H1 (cell line): ENCODE measurements around the gene ITGB4. TPM values are rescaled to one million over a fixed set of nuclear protein-coding genes. Genes with fewer than 3 reads are reported as not detected.

Experiments used
- CTCF ChIA-PET: fragments of 300-600 bp; sonication (Branson Sonifier 250); formaldehyde crosslinking; loops from one replicate; lab custom pipeline; 2021; ENCODE audit not compliant: partially characterized antibody; lab: Charles Lee
- POLR2A ChIA-PET: fragments of 300-600 bp; sonication (Branson Sonifier 250); formaldehyde crosslinking; loops from one replicate; lab custom pipeline; 2021; ENCODE audit warnings: inconsistent platforms; ENCODE audit not compliant: partially characterized antibody; lab: Charles Lee
- DNase-seq, 2 experiments: peaks; one replicate each; pipeline versions ENCODE4 v3.0.0 to v3.0.0-alpha.2; 2010 to 2022; ENCODE audit warnings: low spot score in 2 of 2, low read depth in 1 of 2, mixed read lengths in 1 of 2
- FAIRE-seq: peaks from 2 replicates; lab custom pipeline; 2011; peaks lifted over from hg19 to GRCh38; lab: Jason Lieb, UNC
- H2AFZ ChIP-seq: 2 replicates; pipeline ENCODE4 v1.8.1; 2012; ENCODE audit warnings: low read length, inconsistent platforms
- H2AK5ac ChIP-seq: 2 replicates; pipeline ENCODE4 v1.6.1; 2013; ENCODE audit warnings: low read depth, low read length
- H2BK120ac ChIP-seq: replicated peaks from 2 replicates; pipeline ENCODE3; 2013; ENCODE audit warnings: low read depth, low read length, inconsistent platforms
- H2BK12ac ChIP-seq: 2 replicates; pipeline ENCODE4 v1.6.1; 2013; ENCODE audit warnings: low read depth, low read length
- H2BK15ac ChIP-seq: 2 replicates; pipeline ENCODE4 v1.6.1; 2013; ENCODE audit warnings: low read length
- H2BK20ac ChIP-seq: 2 replicates; pipeline ENCODE4 v1.6.1; 2013; ENCODE audit warnings: low read length
- H2BK5ac ChIP-seq: 2 replicates; pipeline ENCODE4 v1.6.1; 2013; ENCODE audit warnings: low read depth, low read length
- H3K14ac ChIP-seq: 2 replicates; pipeline ENCODE4 v1.6.1; 2013; ENCODE audit warnings: inconsistent platforms; ENCODE audit not compliant: insufficient read length
- H3K18ac ChIP-seq: 2 replicates; pipeline ENCODE4 v1.6.1; 2013; ENCODE audit warnings: low read length; ENCODE audit errors: extremely low read depth
- H3K23ac ChIP-seq: 2 replicates; pipeline ENCODE4 v1.6.1; 2013; ENCODE audit warnings: inconsistent platforms; ENCODE audit not compliant: insufficient read length
- H3K23me2 ChIP-seq: 2 replicates; pipeline ENCODE4 v1.6.1; 2013; ENCODE audit warnings: low read depth, low read length
- H3K27ac ChIP-seq: 2 replicates; pipeline ENCODE4 v1.6.1; 2011; ENCODE audit warnings: low read depth, low read length, inconsistent platforms
- H3K27me3 ChIP-seq, 4 experiments: replicated peaks in 1 of 4; 1 replicate in 1 of 4; 2 replicates in 3 of 4; pipeline versions ENCODE4 v1.6.1 to v1.8.1; 2011 to 2013; ENCODE audit warnings: low read length in 3 of 4, mild to moderate bottlenecking in 3 of 4, inconsistent platforms in 2 of 4, mixed read lengths in 2 of 4, moderate library complexity in 1 of 4; ENCODE audit not compliant: control insufficient read depth in 3 of 4, insufficient read depth in 3 of 4; ENCODE audit errors: extremely low read depth in 1 of 4
- H3K36me3 ChIP-seq, 4 experiments: 2 replicates each; pipeline versions ENCODE4 v1.6.1 to v1.8.1; 2011 to 2013; ENCODE audit warnings: mild to moderate bottlenecking in 4 of 4, low read length in 3 of 4, moderate library complexity in 2 of 4, control low read depth in 1 of 4, inconsistent platforms in 1 of 4; ENCODE audit not compliant: insufficient read depth in 4 of 4, control insufficient read depth in 2 of 4
- H3K4ac ChIP-seq: replicated peaks from 2 replicates; pipeline ENCODE3; 2013; ENCODE audit warnings: low read length, low read depth, mixed read lengths, inconsistent platforms; ENCODE audit not compliant: insufficient read length
- H3K4me1 ChIP-seq, 4 experiments: replicated peaks in 1 of 4; 1 replicate in 1 of 4; 2 replicates in 3 of 4; pipeline versions ENCODE4 v1.6.1 to v1.8.1; 2011 to 2013; ENCODE audit warnings: low read length in 3 of 4, inconsistent platforms in 2 of 4, mixed read lengths in 1 of 4; ENCODE audit not compliant: insufficient read depth in 4 of 4, control insufficient read depth in 3 of 4
- H3K4me2 ChIP-seq, 2 experiments: 2 replicates each; pipeline versions ENCODE4 v1.6.1 to v1.8.1; 2011 to 2013; ENCODE audit warnings: low read depth in 2 of 2, low read length in 2 of 2, control low read depth in 1 of 2, inconsistent platforms in 1 of 2, mild to moderate bottlenecking in 1 of 2; ENCODE audit not compliant: insufficient read depth in 1 of 2
- H3K4me3 ChIP-seq, 4 experiments: fragments of 200-600, 300-600 bp in 1 of 4; sonication (generic), shearing (Covaris generic), sonication (Bioruptor Twin) in 1 of 4; 2 replicates each; pipeline versions ENCODE4 v1.5.1 to v1.8.1; 2011 to 2016; ENCODE audit warnings: low read length in 4 of 4, low read depth in 3 of 4, control low read depth in 2 of 4, inconsistent platforms in 2 of 4, mild to moderate bottlenecking in 2 of 4, mixed read lengths in 1 of 4, moderate library complexity in 1 of 4; ENCODE audit not compliant: insufficient read depth in 2 of 4; ENCODE audit errors: extremely low read depth in 1 of 4
- H3K56ac ChIP-seq: replicated peaks from 2 replicates; pipeline ENCODE3; 2013; ENCODE audit warnings: low read depth, mild to moderate bottlenecking, mixed read lengths, low read length, inconsistent platforms; ENCODE audit not compliant: insufficient read length
- H3K79me1 ChIP-seq: 2 replicates; pipeline ENCODE4 v1.6.1; 2013; ENCODE audit warnings: low read depth, low read length, control low read depth
- H3K79me2 ChIP-seq, 2 experiments: 2 replicates each; pipeline versions ENCODE4 v1.6.1 to v1.8.1; 2012 to 2013; ENCODE audit warnings: low read length in 2 of 2, mild to moderate bottlenecking in 2 of 2, inconsistent platforms in 1 of 2; ENCODE audit not compliant: insufficient read depth in 2 of 2, control insufficient read depth in 1 of 2
- H3K9ac ChIP-seq, 4 experiments: replicated peaks in 1 of 4; 1 replicate in 1 of 4; 2 replicates in 3 of 4; pipeline versions ENCODE4 v1.6.1 to v1.8.1; 2011 to 2013; ENCODE audit warnings: low read depth in 3 of 4, low read length in 3 of 4, control low read depth in 2 of 4, mild to moderate bottlenecking in 2 of 4, moderate library complexity in 2 of 4, inconsistent platforms in 1 of 4; ENCODE audit errors: extremely low read depth in 1 of 4
- H3K9me3 ChIP-seq, 2 experiments: 2 replicates each; pipeline versions ENCODE4 v1.6.1 to v1.8.1; 2012 to 2013; ENCODE audit warnings: mild to moderate bottlenecking in 2 of 2, moderate library complexity in 2 of 2, control low read depth in 1 of 2, inconsistent platforms in 1 of 2, low read depth in 1 of 2, low read length in 1 of 2, mixed read lengths in 1 of 2; ENCODE audit not compliant: insufficient read depth in 2 of 2
- H4K20me1 ChIP-seq, 2 experiments: replicated peaks in 1 of 2; 2 replicates each; pipeline versions ENCODE3 to v1.8.1; 2011 to 2013; ENCODE audit warnings: inconsistent platforms in 2 of 2, low read length in 2 of 2, mild to moderate bottlenecking in 1 of 2; ENCODE audit not compliant: insufficient read depth in 2 of 2, control insufficient read depth in 1 of 2
- H4K5ac ChIP-seq: 2 replicates; pipeline ENCODE4 v1.6.1; 2013; ENCODE audit warnings: low read length, low read depth, mixed read lengths, inconsistent platforms; ENCODE audit not compliant: insufficient read length
- H4K8ac ChIP-seq: 2 replicates; pipeline ENCODE4 v1.8.0; 2013; ENCODE audit warnings: mild to moderate bottlenecking, moderate library complexity, low read length, inconsistent platforms; ENCODE audit not compliant: insufficient read depth; ENCODE audit errors: extremely low read depth
- H4K91ac ChIP-seq: replicated peaks from 2 replicates; pipeline ENCODE3; 2013; ENCODE audit warnings: low read length, mixed read lengths, inconsistent platforms; ENCODE audit not compliant: insufficient read length
- BACH1 ChIP-seq: IDR thresholded peaks from 2 replicates; pipeline ENCODE4 v1.6.1; 2012; ENCODE audit warnings: low read length, improper control_type of control experiment
- POU5F1 ChIP-seq: IDR thresholded peaks from 2 replicates; pipeline ENCODE4 v1.6.1; 2011; ENCODE audit warnings: low read depth, mild to moderate bottlenecking, low read length, moderate library complexity
- WGBS, 2 experiments: shearing (Covaris generic) in 1 of 2; methylation state at CpG; one replicate each; pipeline versions ENCODE4 v1.1.6 to v1.1.7; 2013 to 2015; ENCODE audit warnings: low lambda C conversion rate in 2 of 2, mixed read lengths in 2 of 2, inconsistent platforms in 1 of 2, low coverage in 1 of 2, missing lambda C conversion rate in 1 of 2; ENCODE audit not compliant: insufficient replicate concordance in 2 of 2, insufficient coverage in 1 of 2, insufficient read length in 1 of 2; ENCODE audit errors: extremely low coverage in 1 of 2, missing lambda C conversion rate in 1 of 2; 5-methylcytosine and 5-hydroxymethylcytosine counted together
- polyA plus RNA-seq, 7 experiments: library from polyadenylated mRNA; depleted of rRNA in 3 of 7; stranded (reverse) in 5 of 7; unstranded in 2 of 7; fragments of >200 nt in 5 of 7; fragments of 200-250 nt in 2 of 7; gene quantifications; 1 replicate in 5 of 7; 2 replicates in 1 of 7; 4 replicates in 1 of 7; pipeline versions ENCODE4 v1.2.1 to v1.2.3, GENCODE V29; 2011 to 2013; ENCODE audit warnings: missing spikeins in 2 of 7, mixed read lengths in 2 of 7
- total RNA-seq: library from RNA; stranded (reverse); fragmentation: NEBNext Ultra II Directional; extraction: Animal tissue kit (Norgen Biotek cat#: 25700); gene quantifications from 2 replicates; pipeline ENCODE4 v1.2.1, GENCODE V29; 2021

The ITGB4 gene
- total and polyA plus RNA-seq, 2 of the 8 experiments (the other 6 are each of a cell fraction or from before 2014, with no cell fraction given), result 5.2 to 5.6 TPM

GRCh38 chr17:75752405-75752709, 31.1 kb downstream of the ITGB4 start:
- Histone ChIP-seq H2BK5ac (no peak overlapping the region), H3K23me2 (no peaks in the 10 kb centered on the region; the same call in 1 of the 2 replicates), H3K9me3 (no peaks in the 10 kb centered on the region), H2BK120ac (no peak overlapping the region), H2AFZ (no peak overlapping the region), H3K9ac (no peak overlapping the region), H4K20me1 (peaks cover 0 to 5% of the 10 kb centered on the region in 2 experiments), H3K79me1 (no peaks in the 10 kb centered on the region), H3K4me1 (peaks cover 0 to 5% (median 3%) of the 10 kb centered on the region in 4 experiments; a peak in 4 of 7 replicates), H2BK12ac (no peak overlapping the region), H3K4me3 (no peak overlapping the region), H3K4ac (no peak overlapping the region), H3K56ac (no peak overlapping the region), H4K91ac (no peak overlapping the region), H3K14ac (no peak overlapping the region), H4K8ac (peak overlapping the region; percentile 69; the same call in 1 of the 2 replicates), H3K18ac (no peak overlapping the region), H2AK5ac (0 out of 2 replicates have a peak overlapping the region, but pooled peaks have one; percentile 69), H2BK20ac (no peak overlapping the region), H3K79me2 (no peaks in the 10 kb centered on the region), H3K4me2 (no peak overlapping the region), H4K5ac (no peak overlapping the region), H3K36me3 (no peaks in the 10 kb centered on the region), H3K27me3 (peaks cover 0 to 2% (median 0%) of the 10 kb centered on the region in 4 experiments; a peak in 1 of 7 replicates), H2BK15ac (no peak overlapping the region), H3K27ac (no peak overlapping the region), H3K23ac (no peak overlapping the region)
- 95% methylated on average over 10 of the region's 10 CpGs; no CpG with 5 or more reads in 1 of the 2 experiments for WGBS, 2 experiments
- FAIRE-seq (no peak), DNase-seq (no peak)
- CTCF ChIA-PET, result interaction anchor here (0.8 to 19.5 kb wide), 15 partner anchors 9 to 137 kb away, joined by 3 to 359 read pairs (median 6); partner anchors contain the start of genes GALK1, SMIM5 and UNK
- POLR2A ChIA-PET, result interaction anchor here (1.3 to 15.1 kb wide), 5 partner anchors 11 to 121 kb away, joined by 3 to 425 read pairs (median 6); partner anchors contain the start of gene GALK1
- TF ChIP-seq BACH1, result no peak
- TF ChIP-seq POU5F1, result no peak
